NCI-H1694 treated with DMSO at 0.1 percent for 48 hours (cell line): ENCODE measurements around the gene ADGRD1.
"Not testable (repeated sequence)": the region's sequence is repeated elsewhere in the genome, so short reads cannot be mapped to it uniquely, and the experiment has no call there.

ENCODE experiments used
- DNase-seq: peaks from one replicate; lab custom pipeline; 2025; lab: John Stamatoyannopoulos, UW

Gene ADGRD1

GRCh38 chr12:130987151-130987931 is 33.6 kb downstream of the ADGRD1 start:
- DNase-seq, result no peak

- no peak for DNase-seq
Measured at GRCh38 chr12:130988261-130988660, 34.6 kb downstream of the ADGRD1 start.

GRCh38 chr12:130988751-130989150 is 35.0 kb downstream of the ADGRD1 start:
- no peak for DNase-seq

- no peak for DNase-seq
Measured at GRCh38 chr12:130989391-130989790, 35.7 kb downstream of the ADGRD1 start.

- DNase-seq, result no peak
Measured at GRCh38 chr12:130990034-130990433, 36.3 kb downstream of the ADGRD1 start.

- no peak for DNase-seq
Measured at GRCh38 chr12:130992448-130992847, 38.7 kb downstream of the ADGRD1 start.

GRCh38 chr12:130992979-130993538 is 39.4 kb downstream of the ADGRD1 start:
- DNase-seq, result no peak

GRCh38 chr12:130993759-130994670 is 40.3 kb downstream of the ADGRD1 start:
- no peak for DNase-seq

GRCh38 chr12:130994821-130995375 is 41.2 kb downstream of the ADGRD1 start:
- DNase-seq, result no peak

- DNase-seq, result not testable (repeated sequence)
Measured at GRCh38 chr12:130995386-130995969, 41.8 kb downstream of the ADGRD1 start.

GRCh38 chr12:130998136-130998535 is 44.4 kb downstream of the ADGRD1 start:
- no peak for DNase-seq

- no peak for DNase-seq
Measured at GRCh38 chr12:131000000-131000486, 46.3 kb downstream of the ADGRD1 start.

GRCh38 chr12:131001493-131001892 is 47.8 kb downstream of the ADGRD1 start:
- no peak for DNase-seq

GRCh38 chr12:131002216-131002631 is 48.5 kb downstream of the ADGRD1 start:
- no peak for DNase-seq

GRCh38 chr12:131003036-131003715 is 49.5 kb downstream of the ADGRD1 start:
- DNase-seq, result no peak

- no peak for DNase-seq
Measured at GRCh38 chr12:131003716-131004045, 50.0 kb downstream of the ADGRD1 start.

- no peak for DNase-seq
Measured at GRCh38 chr12:131004166-131004565, 50.5 kb downstream of the ADGRD1 start.

GRCh38 chr12:131005161-131006035 is 51.7 kb downstream of the ADGRD1 start:
- DNase-seq, result no peak

GRCh38 chr12:131006036-131006735 is 52.5 kb downstream of the ADGRD1 start:
- no peak for DNase-seq
